Lower leg skin (tissue), 4 donors: ENCODE results near the gene TOMM6. TPM values are rescaled to one million over a fixed set of nuclear protein-coding genes. Genes with fewer than 3 reads are reported as not detected.

Experiments
- DNase-seq, 2 donors: peaks; one replicate each; pipeline ENCODE4 v3.0.0-alpha.2; 2019; ENCODE audit warnings: low spot score in 2 of 2
- H3K4me3 ChIP-seq: fragments of 200-600 bp; sonication (generic); 2 replicates; pipeline ENCODE4 v1.5.1; 2017; ENCODE audit warnings: mild to moderate bottlenecking, low read depth; ENCODE audit not compliant: poor library complexity, severe bottlenecking
- POLR2A ChIP-seq, 2 donors: fragments of 450-650 bp; IDR thresholded peaks; one replicate each; pipeline ENCODE4 v1.6.1; 2016 to 2017; ENCODE audit warnings: antibody characterized with exemption in 2 of 2, mild to moderate bottlenecking in 1 of 2, moderate library complexity in 1 of 2
- WGBS, 2 donors: methylation state at CpG; one replicate each; pipeline ENCODE4 v1.1.5; 2018; 5-methylcytosine and 5-hydroxymethylcytosine counted together
- intact Hi-C: fragments of 100-400 bp; cut with DNase I; formaldehyde crosslinking; loops from one replicate; pipeline ENCODE4 v1.15.0; 2023; ENCODE audit warnings: low total_unique reads
- total RNA-seq, 4 donors: library from RNA; depleted of rRNA; stranded (reverse); fragments of >200 nt; gene quantifications; one replicate each; pipeline ENCODE4 v1.1.0, GENCODE V29; 2016
- TF ChIP-seq, protein P1 (sequence below), 3 donors: fragments of 450-650 bp; IDR thresholded peaks; one replicate each; pipeline ENCODE4 v1.5.1; 2016; ENCODE audit warnings: antibody characterized with exemption in 3 of 3, mild to moderate bottlenecking in 3 of 3, moderate library complexity in 2 of 3

The TOMM6 gene
- total RNA-seq, 4 donors from 2014 or later: 90.7 to 136 (median 100) TPM

GRCh38 chr6:41780551-41781365 lies 6.7 kb upstream of the TOMM6 start, which contains the start of gene PRICKLE4:
TSS of gene PRICKLE4 (plus strand) at chr6:41780782. CDS start at chr6:41783474, 2,692 bp downstream.
- peak in 1 of 2 donors; percentile 88 for DNase-seq
- TF ChIP-seq, protein P1, sequence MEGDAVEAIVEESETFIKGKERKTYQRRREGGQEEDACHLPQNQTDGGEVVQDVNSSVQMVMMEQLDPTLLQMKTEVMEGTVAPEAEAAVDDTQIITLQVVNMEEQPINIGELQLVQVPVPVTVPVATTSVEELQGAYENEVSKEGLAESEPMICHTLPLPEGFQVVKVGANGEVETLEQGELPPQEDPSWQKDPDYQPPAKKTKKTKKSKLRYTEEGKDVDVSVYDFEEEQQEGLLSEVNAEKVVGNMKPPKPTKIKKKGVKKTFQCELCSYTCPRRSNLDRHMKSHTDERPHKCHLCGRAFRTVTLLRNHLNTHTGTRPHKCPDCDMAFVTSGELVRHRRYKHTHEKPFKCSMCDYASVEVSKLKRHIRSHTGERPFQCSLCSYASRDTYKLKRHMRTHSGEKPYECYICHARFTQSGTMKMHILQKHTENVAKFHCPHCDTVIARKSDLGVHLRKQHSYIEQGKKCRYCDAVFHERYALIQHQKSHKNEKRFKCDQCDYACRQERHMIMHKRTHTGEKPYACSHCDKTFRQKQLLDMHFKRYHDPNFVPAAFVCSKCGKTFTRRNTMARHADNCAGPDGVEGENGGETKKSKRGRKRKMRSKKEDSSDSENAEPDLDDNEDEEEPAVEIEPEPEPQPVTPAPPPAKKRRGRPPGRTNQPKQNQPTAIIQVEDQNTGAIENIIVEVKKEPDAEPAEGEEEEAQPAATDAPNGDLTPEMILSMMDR (IDR thresholded peaks at IDR 0.05): no peak
- TF ChIP-seq POLR2A (IDR thresholded peaks at IDR 0.05): no peak
- H3K4me3 ChIP-seq: peak within 1 kb of the TSS; percentile 42
- intact Hi-C loops: loop anchor here (5.0 to 10.0 kb wide), 2 partner anchors 144 to 262 kb away; partner anchors contain the start of genes BYSL and MED20
- WGBS, 2 donors: 1% methylated on average over 36 of the region's 36 CpGs

- H3K4me3 ChIP-seq: peak overlapping the region; percentile 42
- 22 to 26% methylated on average over 3 of the region's 3 CpGs for WGBS, 2 donors
- DNase-seq: no peak
- intact Hi-C loops: loop anchor here (5.0 to 10.0 kb wide), 2 partner anchors 143 to 261 kb away; partner anchors contain the start of genes BYSL and MED20
- TF ChIP-seq, protein P1 (IDR thresholded peaks at IDR 0.05): no peak
- no peak for TF ChIP-seq POLR2A (IDR thresholded peaks at IDR 0.05)
Measured at GRCh38 chr6:41781366-41781730, 6.1 kb upstream of the TOMM6 start.

GRCh38 chr6:41783106-41783780 lies 4.3 kb upstream of the TOMM6 start:
- H3K4me3 ChIP-seq: no peak overlapping the region
- TF ChIP-seq POLR2A (IDR thresholded peaks at IDR 0.05): no peak
- TF ChIP-seq, protein P1 (IDR thresholded peaks at IDR 0.05): no peak
- DNase-seq: no peak
- intact Hi-C loops: loop anchor here (5.0 to 10.0 kb wide), 2 partner anchors 142 to 259 kb away; partner anchors contain the start of genes BYSL and MED20
- 80 to 85% methylated on average over 6 of the region's 6 CpGs for WGBS, 2 donors

DNA sequence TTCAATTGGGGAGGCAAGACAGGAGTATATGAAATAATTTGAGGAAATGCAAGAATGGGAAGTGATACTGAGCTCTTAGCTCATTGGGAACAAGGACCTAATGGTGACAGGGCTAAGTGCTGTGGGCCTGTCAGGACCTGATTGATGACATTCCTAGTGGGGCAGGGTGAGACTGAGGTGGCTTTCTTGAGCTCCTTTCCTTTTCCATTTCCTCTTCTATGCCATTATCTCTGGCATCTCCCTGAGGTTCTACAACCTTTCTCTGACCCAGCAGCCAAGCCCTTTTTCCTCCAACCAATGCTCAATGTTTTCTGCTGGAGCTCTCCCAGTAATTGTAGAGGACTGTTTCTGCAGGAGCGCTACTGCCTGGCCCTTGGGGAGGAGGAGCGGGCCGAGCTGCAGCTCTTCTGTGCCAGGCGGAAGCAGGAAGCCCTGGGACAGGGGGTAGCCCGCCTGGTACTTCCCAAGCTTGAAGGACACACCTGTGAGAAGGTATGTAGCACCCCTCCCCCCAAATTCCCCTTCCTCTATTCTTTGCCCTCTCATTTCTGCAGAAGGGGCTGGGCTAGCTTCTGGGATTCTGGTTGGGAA lies 2.8 kb upstream of the TOMM6 start:
- TF ChIP-seq POLR2A (IDR thresholded peaks at IDR 0.05): no peak
- TF ChIP-seq, protein P1 (IDR thresholded peaks at IDR 0.05): no peak
- DNase-seq: no peak
- H3K4me3 ChIP-seq: no peak overlapping the region
- intact Hi-C loops: loop anchor here (5.0 to 10.0 kb wide), 2 partner anchors 140 to 258 kb away; partner anchors contain the start of genes BYSL and MED20
- 63 to 64% methylated on average over 5 of the region's 5 CpGs for WGBS, 2 donors

GRCh38 chr6:41785254-41785653 lies 2.2 kb upstream of the TOMM6 start:
- TF ChIP-seq POLR2A (IDR thresholded peaks at IDR 0.05): no peak
- TF ChIP-seq, protein P1 (IDR thresholded peaks at IDR 0.05): no peak
- H3K4me3 ChIP-seq: no peak overlapping the region
- 73 to 83% methylated on average over 11 of the region's 11 CpGs for WGBS, 2 donors
- DNase-seq: no peak
- intact Hi-C loops: loop anchor here (10.0 kb wide), 1 partner anchor 140 kb away; the partner anchor contains the start of genes BYSL and MED20
